CD4-positive, alpha-beta memory T cell (primary cell): ENCODE results near the gene AVEN. TPM values are rescaled to one million over a fixed set of nuclear protein-coding genes. Genes with fewer than 3 reads are reported as not detected.

Experiments
- CTCF ChIA-PET: fragments of 350-600 bp; sonication (Branson Sonifier 250); formaldehyde crosslinking; loops from one replicate; lab custom pipeline; 2021; ENCODE audit warnings: inconsistent platforms; ENCODE audit not compliant: partially characterized antibody; lab: Charles Lee
- POLR2A ChIA-PET: fragments of 350-600 bp; sonication (Branson Sonifier 250); formaldehyde crosslinking; loops from one replicate; lab custom pipeline; 2021; ENCODE audit not compliant: partially characterized antibody; lab: Charles Lee
- DNase-seq, 5 donors: peaks; one replicate each; pipeline versions ENCODE4 v3.0.0 to v3.0.0-alpha.2; 2020 to 2022; ENCODE audit warnings: mixed read lengths in 1 of 5
- H3K27ac ChIP-seq: one replicate; pipeline ENCODE4 v1.7.0; 2013; ENCODE audit warnings: low read depth, low read length
- H3K27me3 ChIP-seq: 2 replicates; pipeline ENCODE4 v1.7.0; 2013; ENCODE audit warnings: mild to moderate bottlenecking, low read length, moderate library complexity; ENCODE audit not compliant: insufficient read depth
- H3K36me3 ChIP-seq: 2 replicates; pipeline ENCODE4 v1.7.0; 2013; ENCODE audit warnings: mild to moderate bottlenecking, low read length, moderate library complexity; ENCODE audit not compliant: insufficient read depth
- H3K4me1 ChIP-seq: 2 replicates; pipeline ENCODE4 v1.7.0; 2013; ENCODE audit warnings: mild to moderate bottlenecking, low read length, moderate library complexity; ENCODE audit not compliant: insufficient read depth
- H3K4me3 ChIP-seq, 2 donors: one replicate each; pipeline ENCODE4 v1.7.0; 2013; ENCODE audit warnings: low read length in 2 of 2, mild to moderate bottlenecking in 1 of 2
- H3K9me3 ChIP-seq, 2 donors: one replicate each; pipeline ENCODE4 v1.7.0; 2013; ENCODE audit warnings: low read length in 2 of 2, control low read depth in 1 of 2; ENCODE audit not compliant: control insufficient read depth in 1 of 2
- H3K27ac Mint-ChIP-seq, 7 donors: one replicate each; pipeline ENCODE4 v1.8.0; 2020 to 2021; ENCODE audit warnings: mixed read lengths in 7 of 7, mild to moderate bottlenecking in 6 of 7, inconsistent platforms in 3 of 7, moderate library complexity in 3 of 7
- H3K27me3 Mint-ChIP-seq, 2 donors: one replicate each; pipeline ENCODE4 v1.8.0; 2020 to 2021; ENCODE audit warnings: mixed read lengths in 2 of 2
- H3K36me3 Mint-ChIP-seq, 2 donors: one replicate each; pipeline ENCODE4 v1.8.0; 2020 to 2021; ENCODE audit warnings: mixed read lengths in 2 of 2, inconsistent platforms in 1 of 2, mild to moderate bottlenecking in 1 of 2
- H3K4me1 Mint-ChIP-seq, 4 donors: one replicate each; pipeline ENCODE4 v1.8.0; 2020 to 2021; ENCODE audit warnings: mixed read lengths in 4 of 4, mild to moderate bottlenecking in 1 of 4
- H3K4me3 Mint-ChIP-seq, 8 donors: one replicate each; pipeline ENCODE4 v1.8.0; 2020 to 2021; ENCODE audit warnings: mixed read lengths in 8 of 8, mild to moderate bottlenecking in 7 of 8, moderate library complexity in 6 of 8, inconsistent platforms in 3 of 8
- H3K9me3 Mint-ChIP-seq, 8 donors: one replicate each; pipeline ENCODE4 v1.8.0; 2020 to 2021; ENCODE audit warnings: mixed read lengths in 8 of 8, mild to moderate bottlenecking in 5 of 8, inconsistent platforms in 3 of 8, moderate library complexity in 1 of 8
- intact Hi-C: fragments of 100-400 bp; cut with micrococcal nuclease; formaldehyde crosslinking; loops from one replicate; pipeline ENCODE4 v1.15.1; 2023
- polyA plus RNA-seq, 2 donors: library from polyadenylated mRNA; unstranded; fragments of 300-500 nt; fragmentation: Illumina TruSeq; gene quantifications; one replicate each; pipeline ENCODE4 v1.2.3, GENCODE V29; 2021
- total RNA-seq, 2 experiments: library from RNA; stranded (reverse); gene quantifications; one replicate each; pipeline ENCODE4 v1.2.3, GENCODE V29; 2021

AVEN gene
- total and polyA plus RNA-seq, 4 experiments from 2014 or later: 7.1 to 12.6 (median 9.9) TPM

- no peaks in the 10 kb centered on the region for H3K4me1 Mint-ChIP-seq
- H3K27me3 Mint-ChIP-seq: no peaks in the 10 kb centered on the region
- Histone ChIP-seq H3K36me3 (no peaks in the 10 kb centered on the region), H3K9me3 (no peaks in the 10 kb centered on the region), H3K4me1 (no peaks in the 10 kb centered on the region), H3K27ac (no peak overlapping the region), H3K4me3 (no peak overlapping the region), H3K27me3 (no peaks in the 10 kb centered on the region)
- CTCF ChIA-PET: no interaction called here
- DNase-seq: no peak
- peaks cover 9 to 36% of the 10 kb centered on the region in 2 donors for H3K36me3 Mint-ChIP-seq
- H3K4me3 Mint-ChIP-seq: no peak overlapping the region
- H3K27ac Mint-ChIP-seq: no peak overlapping the region
- POLR2A ChIA-PET: no interaction called here
- no peaks in the 10 kb centered on the region for H3K9me3 Mint-ChIP-seq
- intact Hi-C loops: no loop called here
Measured at GRCh38 chr15:33872416-33873106, 166.4 kb downstream of the AVEN start.

GRCh38 chr15:33871980-33872379 lies 167.0 kb downstream of the AVEN start:
- intact Hi-C loops: no loop called here
- DNase-seq: no peak

GRCh38 chr15:33866101-33866737 lies 172.8 kb downstream of the AVEN start:
- ChIA-PET CTCF (interaction anchor here (0.5 kb wide), 1 partner anchor 476 kb away, joined by 3 read pairs; no protein-coding TSS in a partner anchor), POLR2A (no interaction called here)
- DNase-seq: no peak
- Mint-ChIP-seq H3K36me3 (peaks cover 38 to 59% of the 10 kb centered on the region in 2 donors), H3K9me3 (peaks cover 0 to 6% (median 0%) of the 10 kb centered on the region in 8 donors), H3K27me3 (no peaks in the 10 kb centered on the region), H3K4me1 (no peaks in the 10 kb centered on the region), H3K27ac (no peak overlapping the region), H3K4me3 (no peak overlapping the region)
- no peak overlapping the region for H3K4me3 ChIP-seq
- H3K4me1 ChIP-seq: no peaks in the 10 kb centered on the region
- intact Hi-C loops: no loop called here
- no peaks in the 10 kb centered on the region for H3K36me3 ChIP-seq
- no peak overlapping the region for H3K27ac ChIP-seq
- no peaks in the 10 kb centered on the region for H3K27me3 ChIP-seq
- H3K9me3 ChIP-seq: no peaks in the 10 kb centered on the region

More at GRCh38 chr15:33871980-33872379, 167.0 kb downstream of the AVEN start:
- no peaks in the 10 kb centered on the region for H3K9me3 Mint-ChIP-seq
- H3K4me1 ChIP-seq: no peaks in the 10 kb centered on the region
- no peaks in the 10 kb centered on the region for H3K27me3 Mint-ChIP-seq
- H3K4me3 ChIP-seq: no peak overlapping the region
- CTCF ChIA-PET: no interaction called here
- no peak overlapping the region for H3K27ac Mint-ChIP-seq
- no peaks in the 10 kb centered on the region for H3K9me3 ChIP-seq
- H3K4me3 Mint-ChIP-seq: no peak overlapping the region
- no peaks in the 10 kb centered on the region for H3K4me1 Mint-ChIP-seq
- H3K27me3 ChIP-seq: no peaks in the 10 kb centered on the region
- H3K36me3 ChIP-seq: no peaks in the 10 kb centered on the region
- H3K36me3 Mint-ChIP-seq: peaks cover 13 to 41% of the 10 kb centered on the region in 2 donors
- no peak overlapping the region for H3K27ac ChIP-seq
- POLR2A ChIA-PET: no interaction called here

- H3K4me3 ChIP-seq: no peak overlapping the region
- Mint-ChIP-seq H3K36me3 (peaks cover 38 to 59% of the 10 kb centered on the region in 2 donors), H3K27me3 (no peaks in the 10 kb centered on the region), H3K27ac (no peak overlapping the region), H3K4me1 (no peaks in the 10 kb centered on the region), H3K9me3 (peaks cover 0 to 6% (median 0%) of the 10 kb centered on the region in 8 donors), H3K4me3 (no peak overlapping the region)
- intact Hi-C loops: no loop called here
- no peaks in the 10 kb centered on the region for H3K36me3 ChIP-seq
- no peaks in the 10 kb centered on the region for H3K27me3 ChIP-seq
- H3K9me3 ChIP-seq: no peaks in the 10 kb centered on the region
- ChIA-PET POLR2A (no interaction called here), CTCF (interaction anchor here (0.5 kb wide), 1 partner anchor 477 kb away, joined by 3 read pairs; no protein-coding TSS in a partner anchor)
- no peaks in the 10 kb centered on the region for H3K4me1 ChIP-seq
- no peak for DNase-seq
- H3K27ac ChIP-seq: no peak overlapping the region
Measured at GRCh38 chr15:33865416-33865815, 173.6 kb downstream of the AVEN start.

- no peak overlapping the region for H3K27ac ChIP-seq
- H3K36me3 ChIP-seq: no peaks in the 10 kb centered on the region
- H3K27ac Mint-ChIP-seq: no peak overlapping the region
- POLR2A ChIA-PET: no interaction called here
- H3K4me3 ChIP-seq: no peak overlapping the region
- intact Hi-C loops: no loop called here
- peaks cover 42 to 57% of the 10 kb centered on the region in 2 donors for H3K36me3 Mint-ChIP-seq
- no peaks in the 10 kb centered on the region for H3K9me3 ChIP-seq
- no peaks in the 10 kb centered on the region for H3K4me1 Mint-ChIP-seq
- no peaks in the 10 kb centered on the region for H3K27me3 Mint-ChIP-seq
- H3K4me3 Mint-ChIP-seq: no peak overlapping the region
- H3K4me1 ChIP-seq: no peaks in the 10 kb centered on the region
- H3K27me3 ChIP-seq: no peaks in the 10 kb centered on the region
- peaks cover 0 to 6% (median 0%) of the 10 kb centered on the region in 8 donors for H3K9me3 Mint-ChIP-seq
- DNase-seq: no peak
- CTCF ChIA-PET: no interaction called here
Measured at GRCh38 chr15:33864360-33865075, 174.5 kb downstream of the AVEN start.

GRCh38 chr15:33860754-33861153 lies 178.2 kb downstream of the AVEN start:
- H3K4me3 Mint-ChIP-seq: no peak overlapping the region
- CTCF ChIA-PET: no interaction called here

GRCh38 chr15:33859992-33860545 lies 178.9 kb downstream of the AVEN start:
- no peaks in the 10 kb centered on the region for H3K9me3 ChIP-seq
- no peak overlapping the region for H3K27ac Mint-ChIP-seq

More at GRCh38 chr15:33860754-33861153, 178.2 kb downstream of the AVEN start:
- Mint-ChIP-seq H3K4me1 (no peaks in the 10 kb centered on the region), H3K27ac (no peak overlapping the region), H3K27me3 (no peaks in the 10 kb centered on the region), H3K9me3 (peaks cover 0 to 6% (median 0%) of the 10 kb centered on the region in 8 donors), H3K36me3 (peaks cover 20 to 43% of the 10 kb centered on the region in 2 donors)
- Histone ChIP-seq H3K4me3 (no peak overlapping the region), H3K4me1 (no peaks in the 10 kb centered on the region), H3K9me3 (no peaks in the 10 kb centered on the region), H3K36me3 (no peaks in the 10 kb centered on the region), H3K27ac (no peak overlapping the region), H3K27me3 (no peaks in the 10 kb centered on the region)
- no peak for DNase-seq
- POLR2A ChIA-PET: no interaction called here
- intact Hi-C loops: no loop called here

More at GRCh38 chr15:33859992-33860545, 178.9 kb downstream of the AVEN start:
- peaks cover 0 to 6% (median 0%) of the 10 kb centered on the region in 8 donors for H3K9me3 Mint-ChIP-seq
- no peaks in the 10 kb centered on the region for H3K4me1 Mint-ChIP-seq
- Histone ChIP-seq H3K27me3 (no peaks in the 10 kb centered on the region), H3K4me1 (no peaks in the 10 kb centered on the region), H3K36me3 (no peaks in the 10 kb centered on the region), H3K4me3 (no peak overlapping the region), H3K27ac (no peak overlapping the region)
- ChIA-PET CTCF (no interaction called here), POLR2A (no interaction called here)
- H3K36me3 Mint-ChIP-seq: peaks cover 17 to 37% of the 10 kb centered on the region in 2 donors
- no peak for DNase-seq
- intact Hi-C loops: no loop called here
- no peak overlapping the region for H3K4me3 Mint-ChIP-seq
- no peaks in the 10 kb centered on the region for H3K27me3 Mint-ChIP-seq
